ENCODE results near the gene FBXO38. TPM values are rescaled to one million over a fixed set of nuclear protein-coding genes. Genes with fewer than 3 reads are reported as not detected.

FBXO38 gene, protein sequence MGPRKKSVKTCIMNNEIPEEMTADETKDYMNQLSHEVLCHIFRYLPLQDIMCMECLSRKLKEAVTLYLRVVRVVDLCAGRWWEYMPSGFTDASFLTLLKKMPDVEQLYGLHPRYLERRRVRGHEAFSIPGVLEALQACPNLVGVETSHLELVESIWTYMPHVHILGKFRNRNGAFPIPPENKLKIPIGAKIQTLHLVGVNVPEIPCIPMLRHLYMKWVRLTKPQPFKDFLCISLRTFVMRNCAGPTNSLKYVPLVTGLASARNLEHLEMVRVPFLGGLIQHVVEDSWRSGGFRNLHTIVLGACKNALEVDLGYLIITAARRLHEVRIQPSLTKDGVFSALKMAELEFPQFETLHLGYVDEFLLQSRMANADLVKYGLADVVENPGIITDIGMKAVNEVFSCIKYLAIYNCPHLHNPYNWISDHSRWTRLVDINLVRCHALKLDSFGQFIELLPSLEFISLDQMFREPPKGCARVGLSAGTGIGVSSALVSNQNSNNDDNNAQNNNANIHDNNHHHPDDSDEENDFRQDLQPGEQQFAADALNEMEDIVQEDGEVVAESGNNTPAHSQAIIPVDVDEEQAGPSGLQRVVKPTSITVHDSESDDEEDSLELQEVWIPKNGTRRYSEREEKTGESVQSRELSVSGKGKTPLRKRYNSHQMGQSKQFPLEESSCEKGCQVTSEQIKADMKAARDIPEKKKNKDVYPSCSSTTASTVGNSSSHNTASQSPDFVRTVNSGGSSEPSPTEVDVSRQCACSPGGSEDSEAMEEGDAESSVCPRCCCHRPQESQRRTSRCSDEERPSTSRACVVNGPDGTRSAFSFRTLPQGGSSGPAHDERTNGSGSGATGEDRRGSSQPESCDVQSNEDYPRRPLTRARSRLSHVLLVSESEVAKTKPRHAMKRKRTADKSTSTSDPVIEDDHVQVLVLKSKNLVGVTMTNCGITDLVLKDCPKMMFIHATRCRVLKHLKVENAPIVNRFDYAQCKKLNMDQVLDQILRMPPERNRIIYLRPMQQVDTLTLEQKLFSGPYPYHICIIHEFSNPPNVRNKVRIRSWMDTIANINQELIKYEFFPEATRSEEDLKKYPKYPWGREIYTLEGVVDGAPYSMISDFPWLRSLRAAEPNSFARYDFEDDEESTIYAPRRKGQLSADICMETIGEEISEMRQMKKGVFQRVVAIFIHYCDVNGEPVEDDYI
- total RNA-seq = 61.7 and 72.3 TPM in 2 replicates

GRCh38 chr5:148383564-148384379 lies at the start of gene FBXO38:
FBXO38 (plus strand) TSS chr5:148383958; CDS start chr5:148394777, 10,819 bp downstream.

DNA sequence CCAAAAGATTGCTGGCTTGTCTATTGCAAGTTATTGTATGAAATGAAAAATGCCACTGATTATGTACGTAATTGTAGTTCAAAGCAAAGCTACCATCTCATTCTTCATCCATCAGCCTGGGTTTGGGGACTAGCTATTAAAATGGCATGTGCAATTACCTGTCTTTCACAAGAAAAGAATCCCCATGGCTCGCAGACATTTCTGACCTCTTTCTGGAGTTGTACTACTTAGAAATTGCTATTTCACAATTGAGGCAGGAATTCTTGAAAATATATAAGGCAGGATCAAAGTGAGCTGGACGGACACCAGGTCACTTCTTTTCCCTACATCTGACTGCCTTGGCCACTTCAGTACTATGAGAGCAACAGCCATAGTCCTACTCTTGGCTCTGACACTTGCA lies 48.5 kb upstream of the FBXO38 start, which contains the start of gene SPINK9:
TSS of gene SPINK9 (plus strand) at position 301 of the 400 bp plus-strand sequence. CDS start at position 356, 55 bp downstream.

Other genes starting within 250 kb of the FBXO38 start
- not detected in 2 replicates for gene SPINK14, start 215.4 kb upstream of the FBXO38 start, total RNA-seq
- not detected in 2 replicates for gene SPINK6, start 180.9 kb upstream of the FBXO38 start, total RNA-seq
- not detected in 2 replicates for gene MARCOL, start 145.4 kb upstream of the FBXO38 start, total RNA-seq
- not detected in 2 replicates for gene SPINK13, start 115.2 kb upstream of the FBXO38 start, total RNA-seq
- not detected in 2 replicates for gene SPINK7, start 71.5 kb upstream of the FBXO38 start, total RNA-seq
- not detected in 2 replicates for gene SPINK9, start 48.4 kb upstream of the FBXO38 start, total RNA-seq

Measured in smooth muscle cell of trachea (primary cell).